Panc1 (cell line): ENCODE results near the gene C1orf210. TPM values are rescaled to one million over a fixed set of nuclear protein-coding genes. Genes with fewer than 3 reads are reported as not detected.

Source experiments
- ATAC-seq: fragments of 200-7000 bp; cut with Tn5 transposase; 2 replicates; pipeline ENCODE4 v1.9.1; 2020; ENCODE audit warnings: mild to moderate bottlenecking, moderate library complexity
- BruUV-seq: library from RNA; stranded (reverse); fragments of 400-500 nt; replicated peaks from 2 replicates; lab custom pipeline; 2021; lab: Mats Ljungman, UMichigan
- CTCF ChIA-PET: fragments of 300-600 bp; sonication (Branson Sonifier 250); formaldehyde crosslinking; loops from one replicate; lab custom pipeline; 2022; ENCODE audit warnings: antibody characterized with exemption; lab: Charles Lee
- POLR2A ChIA-PET: fragments of 300-600 bp; sonication (Branson Sonifier 250); formaldehyde crosslinking; loops from one replicate; lab custom pipeline; 2022; ENCODE audit warnings: antibody characterized with exemption; lab: Charles Lee
- DNase-seq: peaks from one replicate; pipeline ENCODE4 v3.0.0-alpha.2; 2010; ENCODE audit warnings: low read depth, low spot score
- H3K27ac ChIP-seq: 2 replicates; pipeline ENCODE4 v1.5.1; 2011; ENCODE audit warnings: mild to moderate bottlenecking, low read length, inconsistent platforms
- H3K27me3 ChIP-seq: fragments of 200-500 bp; sonication (Bioruptor generic); 2 replicates; pipeline ENCODE4 v1.6.0; 2014; ENCODE audit warnings: low read length, inconsistent platforms; ENCODE audit not compliant: control insufficient read depth, insufficient read depth
- H3K36me3 ChIP-seq: fragments of 200-500 bp; sonication (Bioruptor generic); 2 replicates; pipeline ENCODE4 v1.5.1; 2014; ENCODE audit warnings: inconsistent platforms, mild to moderate bottlenecking, low read length, moderate library complexity; ENCODE audit not compliant: control insufficient read depth, insufficient read depth
- H3K4me1 ChIP-seq: 2 replicates; pipeline ENCODE4 v1.5.1; 2011; ENCODE audit warnings: inconsistent platforms, mild to moderate bottlenecking, low read length, moderate library complexity; ENCODE audit not compliant: control insufficient read depth, insufficient read depth
- H3K4me3 ChIP-seq, 2 experiments: 2 replicates each; pipeline ENCODE4 v1.5.1; 2011 to 2012; ENCODE audit warnings: low read depth in 2 of 2, low read length in 2 of 2, mild to moderate bottlenecking in 2 of 2, inconsistent platforms in 1 of 2, moderate library complexity in 1 of 2
- H3K9me3 ChIP-seq: fragments of 200-500 bp; sonication (Bioruptor generic); 2 replicates; pipeline ENCODE4 v1.5.1; 2014; ENCODE audit warnings: low read depth, mild to moderate bottlenecking, inconsistent platforms, low read length, moderate library complexity; ENCODE audit not compliant: control insufficient read depth, insufficient read depth
- POLR2AphosphoS5 ChIP-seq: IDR thresholded peaks from 2 replicates; pipeline ENCODE4 v1.6.1; 2012; ENCODE audit warnings: mild to moderate bottlenecking, low read depth, low read length, moderate library complexity
- SIN3A ChIP-seq: IDR thresholded peaks from 2 replicates; pipeline ENCODE4 v1.6.1; 2012; ENCODE audit warnings: low read depth, mild to moderate bottlenecking, low read length, moderate library complexity, borderline replicate concordance; ENCODE audit not compliant: insufficient read depth
- TCF7L2 ChIP-seq: IDR thresholded peaks from 2 replicates; pipeline ENCODE4 v1.6.1; 2011; ENCODE audit warnings: mild to moderate bottlenecking, low read depth, low read length, inconsistent platforms
- in situ Hi-C: cut with HindIII; loops from 2 replicates; pipeline ENCODE4 v1.10.0; 2016; ENCODE audit warnings: low sequenced_read_pairs, low pct_unique_long_range_greater_than_20kb
- intact Hi-C: fragments of 100-400 bp; cut with micrococcal nuclease; formaldehyde crosslinking; loops from one replicate; pipeline ENCODE4 v1.10.0; 2022; ENCODE audit not compliant: unreplicated experiment
- total RNA-seq: library from RNA; stranded (reverse); gene quantifications from one replicate; pipeline ENCODE4 v1.2.1, GENCODE V29; 2021; ENCODE audit not compliant: unreplicated experiment
- TF ChIP-seq, protein P1 (sequence below), 2 experiments: IDR thresholded peaks; 2 replicates each; pipeline ENCODE4 v1.6.1; 2011 to 2012; ENCODE audit warnings: low read depth in 2 of 2, control low read depth in 1 of 2, low read length in 1 of 2, mild to moderate bottlenecking in 1 of 2, moderate library complexity in 1 of 2; ENCODE audit not compliant: insufficient read depth in 1 of 2
- TF ChIP-seq, protein P2 (sequence below): fragments of 450-650 bp; IDR thresholded peaks from 2 replicates; pipeline ENCODE4 v1.5.1; 2017; ENCODE audit warnings: mild to moderate bottlenecking

Gene C1orf210
- total RNA-seq, 1 experiment from 2014 or later, result not detected

DNA sequence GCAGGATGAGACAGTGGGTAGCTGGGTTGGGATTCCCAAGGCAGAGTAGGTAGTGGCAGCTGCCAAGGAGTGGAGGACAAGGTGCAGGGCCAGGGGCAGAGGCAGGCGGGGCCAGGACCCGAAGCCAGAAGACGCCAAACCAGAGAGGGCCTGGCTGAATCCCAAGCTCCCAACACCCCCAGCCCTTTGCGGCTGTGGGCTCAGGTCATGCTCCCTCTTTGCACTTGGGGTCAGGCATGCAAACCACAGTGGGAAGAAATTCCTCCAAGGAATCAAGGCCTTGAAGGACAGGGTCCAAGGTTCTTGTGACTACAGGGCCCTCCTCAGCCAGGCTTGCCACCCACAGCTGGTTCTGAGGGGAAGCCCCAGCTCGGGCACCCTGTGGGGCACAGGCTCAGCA, 6.2 kb downstream of the C1orf210 start:
- no peak for ATAC-seq
- Histone ChIP-seq H3K4me1 (no peaks in the 10 kb centered on the region), H3K9me3 (no peaks in the 10 kb centered on the region), H3K4me3 (no peak overlapping the region), H3K27ac (no peak overlapping the region), H3K36me3 (no peaks in the 10 kb centered on the region), H3K27me3 (no peaks in the 10 kb centered on the region)
- intact Hi-C loops (no loop called here), in situ Hi-C loops (no loop called here)
- BruUV-seq, result no TSS peak
- POLR2A ChIA-PET, result no interaction called here
- no peak for DNase-seq
- CTCF ChIA-PET, result no interaction called here
- no peak for TF ChIP-seq POLR2AphosphoS5
- TF ChIP-seq, protein P1, sequence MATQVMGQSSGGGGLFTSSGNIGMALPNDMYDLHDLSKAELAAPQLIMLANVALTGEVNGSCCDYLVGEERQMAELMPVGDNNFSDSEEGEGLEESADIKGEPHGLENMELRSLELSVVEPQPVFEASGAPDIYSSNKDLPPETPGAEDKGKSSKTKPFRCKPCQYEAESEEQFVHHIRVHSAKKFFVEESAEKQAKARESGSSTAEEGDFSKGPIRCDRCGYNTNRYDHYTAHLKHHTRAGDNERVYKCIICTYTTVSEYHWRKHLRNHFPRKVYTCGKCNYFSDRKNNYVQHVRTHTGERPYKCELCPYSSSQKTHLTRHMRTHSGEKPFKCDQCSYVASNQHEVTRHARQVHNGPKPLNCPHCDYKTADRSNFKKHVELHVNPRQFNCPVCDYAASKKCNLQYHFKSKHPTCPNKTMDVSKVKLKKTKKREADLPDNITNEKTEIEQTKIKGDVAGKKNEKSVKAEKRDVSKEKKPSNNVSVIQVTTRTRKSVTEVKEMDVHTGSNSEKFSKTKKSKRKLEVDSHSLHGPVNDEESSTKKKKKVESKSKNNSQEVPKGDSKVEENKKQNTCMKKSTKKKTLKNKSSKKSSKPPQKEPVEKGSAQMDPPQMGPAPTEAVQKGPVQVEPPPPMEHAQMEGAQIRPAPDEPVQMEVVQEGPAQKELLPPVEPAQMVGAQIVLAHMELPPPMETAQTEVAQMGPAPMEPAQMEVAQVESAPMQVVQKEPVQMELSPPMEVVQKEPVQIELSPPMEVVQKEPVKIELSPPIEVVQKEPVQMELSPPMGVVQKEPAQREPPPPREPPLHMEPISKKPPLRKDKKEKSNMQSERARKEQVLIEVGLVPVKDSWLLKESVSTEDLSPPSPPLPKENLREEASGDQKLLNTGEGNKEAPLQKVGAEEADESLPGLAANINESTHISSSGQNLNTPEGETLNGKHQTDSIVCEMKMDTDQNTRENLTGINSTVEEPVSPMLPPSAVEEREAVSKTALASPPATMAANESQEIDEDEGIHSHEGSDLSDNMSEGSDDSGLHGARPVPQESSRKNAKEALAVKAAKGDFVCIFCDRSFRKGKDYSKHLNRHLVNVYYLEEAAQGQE (IDR thresholded peaks at IDR 0.05; ENCODE audit: insufficient read depth in 1 of 2, low read depth in 2 of 2, low read length in 1 of 2), result no peak

DNA sequence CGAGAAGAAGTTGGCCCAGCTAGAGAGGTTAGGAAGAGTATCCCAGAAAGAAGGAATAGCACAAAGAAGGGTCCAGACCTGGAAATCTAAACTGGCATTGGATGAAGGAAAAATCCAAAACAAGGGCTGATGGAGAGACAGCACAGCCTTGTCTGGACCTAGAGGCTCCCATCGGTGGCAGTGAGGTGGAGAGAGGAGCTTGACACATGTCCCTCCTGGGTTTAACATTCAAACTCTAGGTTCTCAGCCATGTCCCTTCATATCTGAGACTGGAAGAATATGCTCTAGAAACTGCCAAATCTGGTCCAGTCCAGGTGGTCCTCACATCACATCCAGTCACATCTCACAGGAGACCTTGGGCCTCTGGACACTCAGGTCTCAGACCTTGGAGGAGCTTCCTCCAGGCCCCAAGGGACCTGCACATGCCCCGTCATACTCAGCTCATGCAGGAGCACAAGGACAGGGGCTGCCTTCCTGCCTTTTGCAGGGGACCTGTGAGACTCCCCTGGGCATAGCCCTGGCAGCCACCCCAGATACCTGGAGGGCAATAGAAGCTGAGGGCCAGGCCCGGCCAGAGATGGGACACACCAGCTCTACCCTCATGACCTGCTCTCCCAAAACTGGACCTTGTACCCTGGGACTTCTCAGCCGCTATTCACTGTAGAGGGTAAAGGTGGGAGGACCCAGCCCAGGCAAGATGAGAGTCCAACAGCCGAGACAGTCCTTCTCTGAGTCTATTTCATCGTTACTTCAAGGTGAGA, 8.1 kb downstream of the C1orf210 start:
- BruUV-seq, result no TSS peak
- Histone ChIP-seq H3K27me3 (no peaks in the 10 kb centered on the region), H3K4me3 (no peak overlapping the region), H3K4me1 (no peaks in the 10 kb centered on the region), H3K36me3 (no peaks in the 10 kb centered on the region), H3K9me3 (no peaks in the 10 kb centered on the region), H3K27ac (no peak overlapping the region)
- in situ Hi-C loops, result no loop called here
- intact Hi-C loops, result no loop called here
- DNase-seq (no peak), ATAC-seq (no peak)
- POLR2A ChIA-PET, result no interaction called here
- CTCF ChIA-PET, result no interaction called here
- TF ChIP-seq, protein P2, sequence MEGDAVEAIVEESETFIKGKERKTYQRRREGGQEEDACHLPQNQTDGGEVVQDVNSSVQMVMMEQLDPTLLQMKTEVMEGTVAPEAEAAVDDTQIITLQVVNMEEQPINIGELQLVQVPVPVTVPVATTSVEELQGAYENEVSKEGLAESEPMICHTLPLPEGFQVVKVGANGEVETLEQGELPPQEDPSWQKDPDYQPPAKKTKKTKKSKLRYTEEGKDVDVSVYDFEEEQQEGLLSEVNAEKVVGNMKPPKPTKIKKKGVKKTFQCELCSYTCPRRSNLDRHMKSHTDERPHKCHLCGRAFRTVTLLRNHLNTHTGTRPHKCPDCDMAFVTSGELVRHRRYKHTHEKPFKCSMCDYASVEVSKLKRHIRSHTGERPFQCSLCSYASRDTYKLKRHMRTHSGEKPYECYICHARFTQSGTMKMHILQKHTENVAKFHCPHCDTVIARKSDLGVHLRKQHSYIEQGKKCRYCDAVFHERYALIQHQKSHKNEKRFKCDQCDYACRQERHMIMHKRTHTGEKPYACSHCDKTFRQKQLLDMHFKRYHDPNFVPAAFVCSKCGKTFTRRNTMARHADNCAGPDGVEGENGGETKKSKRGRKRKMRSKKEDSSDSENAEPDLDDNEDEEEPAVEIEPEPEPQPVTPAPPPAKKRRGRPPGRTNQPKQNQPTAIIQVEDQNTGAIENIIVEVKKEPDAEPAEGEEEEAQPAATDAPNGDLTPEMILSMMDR, result no peak
- no peak for TF ChIP-seq SIN3A
- TF ChIP-seq, protein P1 (IDR thresholded peaks at IDR 0.05; ENCODE audit: insufficient read depth in 1 of 2, low read depth in 2 of 2, low read length in 1 of 2), result no peak
- no peak for TF ChIP-seq TCF7L2
- TF ChIP-seq POLR2AphosphoS5, result no peak
